Testis (tissue), 3 donors: Measurements from ENCODE around the gene PTGFRN. TPM values are rescaled to one million over a fixed set of nuclear protein-coding genes. Genes with fewer than 3 reads are reported as not detected.

Experiments
- DNase-seq: peaks from one replicate; pipeline ENCODE4 v3.0.0-alpha.2; 2019
- H3K27ac ChIP-seq, 2 donors: fragments of 200-600 bp; sonication (generic); one replicate each; pipeline ENCODE4 v1.5.1; 2019
- H3K27me3 ChIP-seq: fragments of 200-600 bp; sonication (generic); one replicate; pipeline ENCODE4 v1.5.1; 2019
- H3K36me3 ChIP-seq: fragments of 200-600 bp; sonication (generic); one replicate; pipeline ENCODE4 v1.5.1; 2017; ENCODE audit warnings: low read depth; ENCODE audit errors: missing control alignments
- H3K4me1 ChIP-seq: fragments of 200-600 bp; sonication (generic); one replicate; pipeline ENCODE4 v1.5.1; 2019
- H3K4me3 ChIP-seq, 2 donors: fragments of 200-600 bp; sonication (generic); one replicate each; pipeline ENCODE4 v1.5.1; 2017 to 2019
- H3K9me3 ChIP-seq: fragments of 200-600 bp; sonication (generic); one replicate; pipeline ENCODE4 v1.5.1; 2017
- POLR2A ChIP-seq: fragments of 450-650 bp; IDR thresholded peaks from one replicate; pipeline ENCODE4 v1.6.1; 2017; ENCODE audit warnings: antibody characterized with exemption, mild to moderate bottlenecking, moderate library complexity
- WGBS, 2 donors: methylation state at CpG; one replicate each; pipeline ENCODE4 v1.1.5; 2018; 5-methylcytosine and 5-hydroxymethylcytosine counted together
- intact Hi-C: fragments of 100-400 bp; cut with DNase I; formaldehyde crosslinking; loops from one replicate; pipeline ENCODE4 v1.15.1; 2023; ENCODE audit warnings: low total_unique reads
- polyA plus RNA-seq: library from polyadenylated mRNA; stranded (reverse); fragments of 350-450 nt; fragmentation: Illumina TruSeq; extraction: RNeasy Lipid Tissue Mini Kit (QIAGEN cat#74804); gene quantifications from one replicate; pipeline ENCODE4 v1.2.3, GENCODE V29; 2014; ENCODE audit warnings: low read depth, low replicate concordance; ENCODE audit not compliant: insufficient read depth
- total RNA-seq, 2 donors: library from RNA; depleted of rRNA; stranded (reverse); fragments of >200 nt; gene quantifications; one replicate each; pipeline ENCODE4 v1.2.3, GENCODE V29; 2016
- TF ChIP-seq, protein P1 (sequence below), 3 experiments: fragments of 450-650 bp in 2 of 3; fragments of 200-600 bp in 1 of 3; sonication (generic) in 1 of 3; IDR thresholded peaks; one replicate each; pipeline ENCODE4 v1.5.1; 2016 to 2019; ENCODE audit warnings: antibody characterized with exemption in 3 of 3, mild to moderate bottlenecking in 2 of 3, moderate library complexity in 1 of 3

PTGFRN gene
- total and polyA plus RNA-seq, 3 donors from 2014 or later, result 26.8 to 32.0 (median 28.1) TPM

- peak; percentile 59 for DNase-seq
- H3K9me3 ChIP-seq, result no peaks in the 10 kb centered on the region
- WGBS, 2 donors, result 14 to 18% methylated on average over 3 of the region's 3 CpGs
- H3K27ac ChIP-seq, result peak overlapping the region in 1 of 2 donors; percentile 50
- TF ChIP-seq, protein P1, sequence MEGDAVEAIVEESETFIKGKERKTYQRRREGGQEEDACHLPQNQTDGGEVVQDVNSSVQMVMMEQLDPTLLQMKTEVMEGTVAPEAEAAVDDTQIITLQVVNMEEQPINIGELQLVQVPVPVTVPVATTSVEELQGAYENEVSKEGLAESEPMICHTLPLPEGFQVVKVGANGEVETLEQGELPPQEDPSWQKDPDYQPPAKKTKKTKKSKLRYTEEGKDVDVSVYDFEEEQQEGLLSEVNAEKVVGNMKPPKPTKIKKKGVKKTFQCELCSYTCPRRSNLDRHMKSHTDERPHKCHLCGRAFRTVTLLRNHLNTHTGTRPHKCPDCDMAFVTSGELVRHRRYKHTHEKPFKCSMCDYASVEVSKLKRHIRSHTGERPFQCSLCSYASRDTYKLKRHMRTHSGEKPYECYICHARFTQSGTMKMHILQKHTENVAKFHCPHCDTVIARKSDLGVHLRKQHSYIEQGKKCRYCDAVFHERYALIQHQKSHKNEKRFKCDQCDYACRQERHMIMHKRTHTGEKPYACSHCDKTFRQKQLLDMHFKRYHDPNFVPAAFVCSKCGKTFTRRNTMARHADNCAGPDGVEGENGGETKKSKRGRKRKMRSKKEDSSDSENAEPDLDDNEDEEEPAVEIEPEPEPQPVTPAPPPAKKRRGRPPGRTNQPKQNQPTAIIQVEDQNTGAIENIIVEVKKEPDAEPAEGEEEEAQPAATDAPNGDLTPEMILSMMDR (IDR thresholded peaks at IDR 0.05), result no peak
- H3K27me3 ChIP-seq, result no peaks in the 10 kb centered on the region
- no peak overlapping the region for H3K4me3 ChIP-seq
- H3K36me3 ChIP-seq, result no peaks in the 10 kb centered on the region
- intact Hi-C loops, result no loop called here
- H3K4me1 ChIP-seq, result peaks cover 16% of the 10 kb centered on the region
Observed at GRCh38 chr1:117017648-117018047, 107.9 kb downstream of the PTGFRN start.

GRCh38 chr1:117020526-117021156, 110.9 kb downstream of the PTGFRN start:
- Histone ChIP-seq H3K9me3 (no peaks in the 10 kb centered on the region), H3K4me1 (peaks cover 16% of the 10 kb centered on the region), H3K4me3 (no peak overlapping the region), H3K27me3 (no peaks in the 10 kb centered on the region), H3K27ac (no peak overlapping the region), H3K36me3 (no peaks in the 10 kb centered on the region)
- 49 to 83% methylated on average over 1 of the region's 1 CpG for WGBS, 2 donors
- no peak for DNase-seq
- TF ChIP-seq, protein P1 (IDR thresholded peaks at IDR 0.05), result no peak
- TF ChIP-seq POLR2A, result no peak
- intact Hi-C loops, result no loop called here

DNA sequence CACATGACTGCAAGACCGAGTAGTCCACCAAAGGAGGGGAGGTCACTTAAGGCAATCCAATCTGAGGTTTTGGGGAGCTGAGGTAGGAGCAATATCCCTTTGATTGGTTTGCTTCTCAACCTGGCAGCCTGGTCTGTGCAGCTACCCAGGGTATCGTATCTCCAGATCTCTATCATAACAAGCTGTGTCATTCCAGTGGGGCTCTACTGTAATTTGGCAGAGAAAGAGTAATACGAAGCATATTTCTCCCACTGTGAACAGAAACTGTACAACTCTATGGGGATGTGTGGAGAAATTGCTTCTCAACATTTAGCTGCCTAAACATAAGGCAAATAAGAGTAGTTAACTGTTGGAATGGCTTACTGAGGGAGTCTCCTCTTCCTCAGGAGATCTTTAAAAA, 112.4 kb downstream of the PTGFRN start:
- TF ChIP-seq, protein P1 (IDR thresholded peaks at IDR 0.05), result no peak
- TF ChIP-seq POLR2A, result no peak
- H3K27me3 ChIP-seq, result no peaks in the 10 kb centered on the region
- WGBS, 2 donors, result 74 to 79% methylated on average over 3 of the region's 3 CpGs
- H3K27ac ChIP-seq, result no peak overlapping the region
- H3K4me1 ChIP-seq, result peaks cover 17% of the 10 kb centered on the region
- H3K4me3 ChIP-seq, result no peak overlapping the region
- no peak for DNase-seq
- H3K9me3 ChIP-seq, result no peaks in the 10 kb centered on the region
- intact Hi-C loops, result no loop called here
- H3K36me3 ChIP-seq, result no peaks in the 10 kb centered on the region

DNA sequence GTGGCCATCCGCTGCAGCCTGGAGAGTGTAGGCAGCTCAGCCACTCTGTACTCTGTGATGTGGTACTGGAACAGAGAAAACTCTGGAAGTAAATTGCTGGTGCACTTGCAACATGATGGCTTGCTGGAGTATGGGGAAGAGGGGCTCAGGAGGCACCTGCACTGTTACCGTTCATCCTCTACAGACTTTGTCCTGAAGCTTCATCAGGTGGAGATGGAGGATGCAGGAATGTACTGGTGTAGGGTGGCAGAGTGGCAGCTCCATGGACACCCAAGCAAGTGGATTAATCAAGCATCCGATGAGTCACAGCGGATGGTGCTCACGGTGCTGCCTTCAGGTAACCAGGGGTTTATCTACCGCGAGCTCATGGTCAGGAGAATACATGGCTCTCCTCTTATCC, 115.9 kb downstream of the PTGFRN start:
- WGBS, 2 donors, result 93 to 97% methylated on average over 7 of the region's 7 CpGs
- H3K4me3 ChIP-seq, result no peak overlapping the region
- peak overlapping the region in 1 of 2 donors; percentile 41 for H3K27ac ChIP-seq
- peaks cover 4% of the 10 kb centered on the region for H3K4me1 ChIP-seq
- intact Hi-C loops, result no loop called here
- H3K27me3 ChIP-seq, result no peaks in the 10 kb centered on the region
- DNase-seq, result no peak
- H3K36me3 ChIP-seq, result no peaks in the 10 kb centered on the region
- TF ChIP-seq, protein P1 (IDR thresholded peaks at IDR 0.05), result no peak
- TF ChIP-seq POLR2A, result no peak
- H3K9me3 ChIP-seq, result no peaks in the 10 kb centered on the region

- peak overlapping the region in 1 of 2 donors; percentile 41 for H3K27ac ChIP-seq
- H3K4me1 ChIP-seq, result peaks cover 4% of the 10 kb centered on the region
- no peaks in the 10 kb centered on the region for H3K36me3 ChIP-seq
- H3K9me3 ChIP-seq, result no peaks in the 10 kb centered on the region
- H3K4me3 ChIP-seq, result no peak overlapping the region
- intact Hi-C loops, result no loop called here
- WGBS, 2 donors, result 48% methylated on average over 6 of the region's 6 CpGs
- no peak for DNase-seq
- H3K27me3 ChIP-seq, result no peaks in the 10 kb centered on the region
- TF ChIP-seq POLR2A, result no peak
Observed at GRCh38 chr1:117026361-117026760, 116.6 kb downstream of the PTGFRN start.
